BJ (cell line): Measurements from ENCODE around the gene EXOSC2. TPM values are rescaled to one million over a fixed set of nuclear protein-coding genes. Genes with fewer than 3 reads are reported as not detected.

Experiments used
- CTCF ChIA-PET: fragments of 350-600 bp; formaldehyde crosslinking; extraction: SDS; loops from one replicate; lab custom pipeline; 2021; ENCODE audit warnings: antibody characterized with exemption, inconsistent platforms; lab: Yijun Ruan, JAX
- POLR2A ChIA-PET: fragments of 300-600 bp; sonication (Branson Sonifier 250); formaldehyde crosslinking; extraction: SDS; loops from one replicate; lab custom pipeline; 2021; ENCODE audit warnings: antibody characterized with exemption; lab: Charles Lee
- DNase-seq: peaks from one replicate; pipeline ENCODE4 v3.0.0-alpha.2; 2011; ENCODE audit warnings: low read depth
- H3K27me3 ChIP-seq: 2 replicates; pipeline ENCODE4 v1.6.0; 2011; ENCODE audit warnings: low read length; ENCODE audit not compliant: control insufficient read depth, insufficient read depth
- H3K36me3 ChIP-seq: 2 replicates; pipeline ENCODE4 v1.5.1; 2011; ENCODE audit warnings: low read length; ENCODE audit not compliant: control insufficient read depth, insufficient read depth
- H3K4me3 ChIP-seq: 2 replicates; pipeline ENCODE4 v1.5.1; 2011; ENCODE audit warnings: low read depth, mild to moderate bottlenecking, control low read depth, low read length
- polyA plus RNA-seq: library from polyadenylated mRNA; depleted of rRNA; stranded (reverse); fragments of >200 nt; gene quantifications from 2 replicates; pipeline ENCODE4 v1.2.3, GENCODE V29; 2011
- TF ChIP-seq, protein P1 (sequence below): IDR thresholded peaks from 2 replicates; pipeline ENCODE4 v1.5.1; 2011; ENCODE audit warnings: low read depth, mild to moderate bottlenecking, control low read depth, inconsistent platforms, low read length, moderate library complexity; ENCODE audit not compliant: insufficient read depth

EXOSC2 gene
- polyA plus RNA-seq, 1 experiment: 19.8 TPM

DNA sequence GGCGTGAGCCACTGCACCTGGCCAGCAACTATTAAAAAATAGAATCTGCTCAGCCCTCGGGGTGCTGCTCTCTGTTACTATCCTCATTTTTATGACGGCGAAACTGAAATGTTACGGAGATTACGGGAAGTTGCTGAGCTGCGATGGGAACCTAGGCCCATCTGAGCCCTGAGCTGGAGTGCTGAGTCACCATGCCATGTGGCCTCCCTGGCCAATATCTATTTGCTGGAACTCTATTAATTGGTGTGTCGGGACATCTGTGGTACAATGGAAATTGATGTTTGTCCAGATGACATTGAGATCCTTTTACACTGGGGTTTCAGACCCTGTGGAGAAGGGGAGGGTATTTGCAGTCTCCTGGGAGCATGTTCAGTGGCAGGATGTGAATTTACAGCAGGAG lies 21.1 kb upstream of the EXOSC2 start:
- CTCF ChIA-PET: interaction anchor here (1.3 to 1.7 kb wide), 2 partner anchors 10 to 12 kb away, joined by 6 to 7 read pairs; no protein-coding TSS in a partner anchor

DNA sequence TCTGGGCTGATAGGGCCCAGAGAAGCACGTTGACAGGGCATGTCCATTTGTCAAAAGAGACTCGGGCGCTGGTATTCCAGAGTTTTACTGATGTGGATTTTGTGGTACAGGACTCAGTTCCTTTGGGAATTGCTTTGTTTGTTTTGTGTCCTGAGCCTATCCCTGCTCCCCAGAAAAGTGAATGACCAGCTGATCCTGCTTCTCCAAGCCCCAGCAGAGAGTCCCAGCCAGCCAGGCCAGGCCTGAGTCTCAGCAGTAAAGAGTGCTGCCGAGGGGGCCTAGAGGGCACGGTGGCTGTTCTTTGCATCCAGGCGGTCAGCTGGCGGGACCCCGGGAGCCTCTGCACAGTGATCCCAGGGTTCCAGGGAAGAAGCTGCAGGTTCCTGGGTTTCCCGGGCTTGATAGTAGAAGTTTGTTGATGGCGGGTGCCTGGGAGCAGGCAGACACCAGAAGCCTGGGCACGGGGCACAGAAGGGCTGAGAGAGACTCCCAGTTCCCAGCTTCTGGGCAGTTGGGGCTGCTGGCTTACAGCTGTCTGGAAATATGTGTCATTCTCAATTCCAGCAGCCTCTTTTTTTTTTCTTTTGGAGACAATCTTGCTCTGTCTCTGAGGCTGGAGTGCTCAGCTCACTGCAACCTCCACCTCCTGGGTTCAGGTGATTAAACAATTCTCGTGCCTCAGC lies 20.5 kb upstream of the EXOSC2 start:
- TF ChIP-seq, protein P1, sequence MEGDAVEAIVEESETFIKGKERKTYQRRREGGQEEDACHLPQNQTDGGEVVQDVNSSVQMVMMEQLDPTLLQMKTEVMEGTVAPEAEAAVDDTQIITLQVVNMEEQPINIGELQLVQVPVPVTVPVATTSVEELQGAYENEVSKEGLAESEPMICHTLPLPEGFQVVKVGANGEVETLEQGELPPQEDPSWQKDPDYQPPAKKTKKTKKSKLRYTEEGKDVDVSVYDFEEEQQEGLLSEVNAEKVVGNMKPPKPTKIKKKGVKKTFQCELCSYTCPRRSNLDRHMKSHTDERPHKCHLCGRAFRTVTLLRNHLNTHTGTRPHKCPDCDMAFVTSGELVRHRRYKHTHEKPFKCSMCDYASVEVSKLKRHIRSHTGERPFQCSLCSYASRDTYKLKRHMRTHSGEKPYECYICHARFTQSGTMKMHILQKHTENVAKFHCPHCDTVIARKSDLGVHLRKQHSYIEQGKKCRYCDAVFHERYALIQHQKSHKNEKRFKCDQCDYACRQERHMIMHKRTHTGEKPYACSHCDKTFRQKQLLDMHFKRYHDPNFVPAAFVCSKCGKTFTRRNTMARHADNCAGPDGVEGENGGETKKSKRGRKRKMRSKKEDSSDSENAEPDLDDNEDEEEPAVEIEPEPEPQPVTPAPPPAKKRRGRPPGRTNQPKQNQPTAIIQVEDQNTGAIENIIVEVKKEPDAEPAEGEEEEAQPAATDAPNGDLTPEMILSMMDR: no peak
- H3K27me3 ChIP-seq: peaks cover 6% of the 10 kb centered on the region
- no peak for DNase-seq
- H3K4me3 ChIP-seq: no peak overlapping the region
- ChIA-PET POLR2A (no interaction called here), CTCF (interaction anchor here (0.7 to 1.7 kb wide), 3 partner anchors 9 to 208 kb away, joined by 4 to 7 read pairs (median 6); no protein-coding TSS in a partner anchor)
- no peaks in the 10 kb centered on the region for H3K36me3 ChIP-seq

More for the DNA sequence above, 21.1 kb upstream of the EXOSC2 start:
- DNase-seq: no peak
- Histone ChIP-seq H3K27me3 (peaks cover 11% of the 10 kb centered on the region), H3K36me3 (no peaks in the 10 kb centered on the region), H3K4me3 (no peak overlapping the region)
- POLR2A ChIA-PET: no interaction called here
- TF ChIP-seq, protein P1: no peak

DNA sequence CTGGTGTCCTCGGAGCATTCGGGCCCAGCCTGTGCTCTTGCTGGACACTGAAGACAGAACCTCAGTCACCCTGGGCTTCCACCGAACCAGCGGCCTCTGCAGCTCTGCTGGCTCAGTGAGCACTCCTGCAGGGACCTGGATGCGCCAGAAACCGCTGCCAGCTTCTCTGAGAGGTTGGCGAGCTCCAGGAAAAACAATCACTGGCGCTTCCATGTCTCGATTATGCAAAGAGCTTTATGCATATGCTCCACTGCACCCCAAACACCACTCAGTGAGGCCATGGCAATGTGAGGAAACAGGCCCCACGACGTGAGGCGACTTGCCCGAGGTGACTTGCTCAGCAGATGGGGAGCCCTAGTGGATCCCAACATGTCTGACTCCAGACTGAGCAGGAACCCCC lies 18.2 kb upstream of the EXOSC2 start:
- DNase-seq: no peak
- TF ChIP-seq, protein P1: no peak
- H3K4me3 ChIP-seq: no peak overlapping the region
- H3K27me3 ChIP-seq: peaks cover 6% of the 10 kb centered on the region
- CTCF ChIA-PET: no interaction called here
- POLR2A ChIA-PET: no interaction called here
- no peaks in the 10 kb centered on the region for H3K36me3 ChIP-seq

DNA sequence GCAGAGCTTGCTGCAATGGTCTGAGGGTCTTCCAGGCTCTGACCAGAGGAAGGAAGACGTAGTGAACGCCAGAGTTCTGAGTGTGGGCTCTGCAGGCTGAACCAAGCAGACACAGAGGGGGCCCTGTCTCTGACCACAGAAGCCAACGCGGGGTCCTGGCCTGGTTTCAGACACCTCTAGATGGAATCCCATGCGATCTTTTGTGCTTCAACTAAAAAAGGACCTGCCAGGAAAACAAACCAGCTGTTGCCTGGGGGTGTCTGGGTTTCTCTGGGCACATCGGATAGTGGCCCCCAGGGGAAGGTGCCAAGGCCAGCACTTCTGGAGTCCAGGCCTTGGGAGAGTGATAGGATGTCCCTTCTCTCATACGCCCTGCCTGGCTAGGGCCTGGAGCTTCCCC lies 16.3 kb upstream of the EXOSC2 start:
- Histone ChIP-seq H3K27me3 (peaks cover 9% of the 10 kb centered on the region), H3K36me3 (no peaks in the 10 kb centered on the region), H3K4me3 (no peak overlapping the region)
- TF ChIP-seq, protein P1: no peak
- DNase-seq: no peak
- CTCF ChIA-PET: interaction anchor here (1.3 kb wide), 1 partner anchor 217 kb away, joined by 3 read pairs; no protein-coding TSS in a partner anchor
- POLR2A ChIA-PET: no interaction called here

DNA sequence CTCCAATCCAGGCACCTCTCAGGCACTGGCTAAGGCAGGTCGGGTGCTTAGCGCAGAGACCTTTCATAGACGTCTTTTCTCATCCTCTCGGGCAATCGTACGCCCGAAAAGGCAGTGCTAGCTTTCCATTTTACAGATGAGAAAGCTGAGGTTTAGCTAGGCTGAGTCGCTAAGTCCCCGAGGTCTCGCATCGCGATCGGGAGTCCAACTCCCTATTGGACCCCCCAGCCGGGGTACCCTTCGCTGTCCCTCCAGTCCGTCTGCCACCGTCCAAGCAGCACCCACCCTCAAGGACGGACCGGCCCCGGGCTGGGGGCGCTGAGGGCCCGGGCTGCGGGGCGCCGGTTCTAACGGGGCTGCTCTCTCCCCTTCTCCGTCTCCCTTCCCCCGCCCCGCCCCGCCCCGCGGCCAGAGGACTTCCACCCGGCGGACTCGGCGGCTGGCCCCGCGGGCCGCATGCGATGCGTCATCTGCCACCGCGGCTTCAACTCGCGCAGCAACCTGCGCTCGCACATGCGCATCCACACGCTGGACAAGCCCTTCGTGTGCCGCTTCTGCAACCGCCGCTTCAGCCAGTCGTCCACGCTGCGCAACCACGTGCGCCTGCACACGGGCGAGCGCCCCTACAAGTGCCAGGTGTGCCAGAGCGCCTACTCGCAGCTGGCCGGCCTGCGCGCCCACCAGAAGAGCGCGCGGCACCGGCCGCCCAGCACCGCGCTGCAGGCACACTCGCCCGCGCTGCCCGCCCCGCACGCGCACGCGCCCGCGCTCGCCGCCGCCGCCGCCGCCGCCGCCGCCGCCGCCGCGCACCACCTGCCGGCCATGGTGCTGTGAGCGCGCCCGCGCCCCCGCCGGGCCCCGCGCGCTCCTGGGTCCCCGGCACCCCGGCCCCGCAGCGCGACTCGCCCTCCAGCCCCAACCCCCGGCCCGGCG lies 12.5 kb upstream of the EXOSC2 start:
- DNase-seq: peak; percentile 48
- ChIA-PET POLR2A (no interaction called here), CTCF (interaction anchor here (0.6 to 8.4 kb wide), 9 partner anchors 9 to 573 kb away, joined by 3 to 184 read pairs (median 4); partner anchors contain the start of gene EXOSC2)
- Histone ChIP-seq H3K27me3 (peaks cover 9% of the 10 kb centered on the region), H3K4me3 (peak overlapping the region; percentile 45), H3K36me3 (no peaks in the 10 kb centered on the region)
- TF ChIP-seq, protein P1: no peak
